Cerebellar cortex (tissue), 1 donor: ENCODE measurements around the gene ZBED3.
"Not testable (repeated sequence)": the region's sequence is repeated elsewhere in the genome, so short reads cannot be mapped to it uniquely, and the experiment has no call there.

Experiments
- DNase-seq: peaks from one replicate; pipeline ENCODE4 v3.0.0-alpha.2; 2015; ENCODE audit warnings: low spot score

Gene ZBED3, protein sequence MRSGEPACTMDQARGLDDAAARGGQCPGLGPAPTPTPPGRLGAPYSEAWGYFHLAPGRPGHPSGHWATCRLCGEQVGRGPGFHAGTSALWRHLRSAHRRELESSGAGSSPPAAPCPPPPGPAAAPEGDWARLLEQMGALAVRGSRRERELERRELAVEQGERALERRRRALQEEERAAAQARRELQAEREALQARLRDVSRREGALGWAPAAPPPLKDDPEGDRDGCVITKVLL

DNA sequence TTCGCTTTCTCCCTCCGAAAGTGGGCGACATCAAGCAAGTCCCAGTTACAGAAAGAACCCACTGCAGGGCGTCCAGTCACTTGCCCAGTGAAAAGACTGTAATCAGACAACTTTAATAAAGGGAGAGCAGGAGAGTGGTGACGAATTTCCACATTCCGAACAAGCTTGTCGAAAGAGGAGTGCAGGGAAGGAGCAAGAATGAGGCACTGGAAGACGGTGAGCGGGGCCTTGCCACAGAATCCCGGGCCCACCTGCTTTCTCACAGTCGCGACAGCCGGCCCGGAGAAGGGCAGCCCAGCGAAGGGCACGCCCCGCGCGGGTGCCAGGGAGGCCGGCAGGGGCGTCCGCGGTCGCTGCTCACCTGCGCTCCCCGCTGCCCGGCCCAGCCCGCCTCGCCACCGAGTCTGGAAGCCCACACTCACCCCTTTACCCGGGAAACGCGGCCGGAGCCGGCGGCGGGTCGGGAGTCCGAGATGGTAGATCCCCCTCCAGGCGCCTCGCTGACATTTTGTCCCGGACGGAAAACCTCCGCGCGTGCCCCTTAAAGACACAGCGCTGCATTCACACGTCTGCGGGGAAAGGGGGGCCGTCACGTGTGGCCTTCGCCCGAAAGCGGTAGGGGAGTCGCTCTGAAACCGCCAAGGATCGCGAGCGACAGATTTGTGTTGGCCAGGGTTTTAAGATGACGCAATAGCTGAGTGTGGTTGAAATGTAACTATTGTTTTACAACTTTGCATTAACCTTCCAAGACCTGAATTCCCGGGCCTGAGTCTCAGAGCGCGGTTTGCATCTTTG, at the start of gene ZBED3:
Gene ZBED3 (minus strand): TSS at position 597 of the 795 bp plus-strand sequence. CDS start 9,407 bp downstream, outside the sequence.
- DNase-seq: peak; percentile 86

DNA sequence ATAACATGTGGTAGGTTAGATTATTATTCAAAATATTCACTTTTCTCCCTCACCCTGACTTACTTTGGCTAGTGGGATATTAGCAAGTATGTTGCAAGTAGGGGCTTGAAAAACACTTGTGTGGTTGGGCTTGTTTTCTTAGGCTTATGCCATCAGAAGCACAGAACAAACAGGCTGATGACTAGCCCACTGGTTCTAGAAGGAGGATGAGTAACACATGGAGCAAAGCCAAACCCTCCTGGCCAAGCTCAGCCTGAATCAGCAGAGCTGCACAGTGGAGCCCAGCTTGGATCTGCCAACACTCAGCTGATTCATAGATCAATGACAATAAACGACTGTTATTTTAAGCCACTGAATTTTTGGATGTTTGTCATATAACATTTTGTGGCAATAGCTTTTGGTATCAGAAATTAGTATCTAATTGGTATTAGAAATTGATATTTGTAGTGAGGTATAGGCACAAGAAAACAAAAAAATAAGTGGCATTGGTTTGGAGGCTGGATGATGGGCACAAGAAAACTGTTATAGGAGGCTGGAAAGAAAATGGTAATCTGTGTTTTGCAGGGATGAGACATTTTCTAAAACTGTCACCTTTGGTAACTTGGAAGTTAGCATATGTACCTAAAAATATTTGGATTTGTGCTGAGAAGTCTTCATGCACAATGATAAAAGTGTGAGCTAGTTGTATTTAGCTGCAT, 46.1 kb upstream of the ZBED3 start:
- peak; percentile 38 for DNase-seq

DNA sequence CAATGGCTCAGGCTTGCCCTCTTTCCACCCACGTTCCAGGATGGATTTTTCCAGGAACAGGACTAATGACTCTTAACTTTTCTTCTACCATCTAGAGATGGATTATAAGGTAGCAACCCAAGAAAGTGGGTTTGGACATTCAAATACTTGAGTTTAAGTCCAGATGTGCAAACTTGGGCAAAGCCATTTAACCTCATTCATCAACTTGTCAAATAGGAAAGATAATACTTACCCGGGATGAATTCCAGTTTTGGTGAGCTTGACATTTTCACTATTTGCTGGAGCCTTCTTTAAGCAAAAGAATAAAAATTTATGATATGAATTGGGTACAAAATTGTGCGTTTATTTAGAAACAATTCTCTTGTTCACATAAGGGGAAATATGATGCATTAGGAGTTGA, 44.3 kb upstream of the ZBED3 start:
- no peak for DNase-seq

GRCh38 chr5:77129391-77129990, 42.4 kb upstream of the ZBED3 start:
- DNase-seq: peak; percentile 32

DNA sequence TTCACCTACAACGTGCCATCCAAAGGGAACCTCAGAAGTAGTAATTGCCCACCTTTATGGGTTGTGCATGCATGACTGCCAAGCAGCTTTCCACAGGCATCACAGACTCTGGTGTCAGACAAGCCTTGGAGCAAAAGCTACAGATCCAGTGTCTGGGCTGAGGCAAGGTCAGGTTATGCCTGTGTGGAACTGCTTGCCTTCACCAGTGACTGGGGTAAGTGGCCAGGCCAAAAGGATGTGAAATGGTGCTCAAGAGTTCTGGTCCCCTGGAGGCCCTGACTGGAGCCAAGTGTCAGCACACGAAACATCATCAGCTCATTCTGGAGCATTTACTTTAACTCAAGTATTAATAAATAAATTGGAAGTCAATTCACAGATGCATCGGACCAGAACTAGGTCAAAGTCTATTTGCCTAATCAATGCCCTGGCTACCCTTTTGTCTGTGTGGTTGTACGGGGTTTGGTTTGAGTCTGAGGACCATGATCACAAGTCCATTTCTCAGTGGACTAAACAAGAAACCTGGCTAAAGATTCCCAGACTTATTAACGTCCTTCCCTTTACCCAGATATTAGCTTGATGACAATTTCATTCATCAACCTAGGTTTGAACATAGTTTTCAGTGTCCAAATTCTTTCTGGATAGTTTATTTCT, 41.5 kb upstream of the ZBED3 start:
- DNase-seq: no peak

- no peak for DNase-seq
These were observed 36.0 kb upstream of the ZBED3 start for GRCh38 chr5:77123057-77123456.

DNA sequence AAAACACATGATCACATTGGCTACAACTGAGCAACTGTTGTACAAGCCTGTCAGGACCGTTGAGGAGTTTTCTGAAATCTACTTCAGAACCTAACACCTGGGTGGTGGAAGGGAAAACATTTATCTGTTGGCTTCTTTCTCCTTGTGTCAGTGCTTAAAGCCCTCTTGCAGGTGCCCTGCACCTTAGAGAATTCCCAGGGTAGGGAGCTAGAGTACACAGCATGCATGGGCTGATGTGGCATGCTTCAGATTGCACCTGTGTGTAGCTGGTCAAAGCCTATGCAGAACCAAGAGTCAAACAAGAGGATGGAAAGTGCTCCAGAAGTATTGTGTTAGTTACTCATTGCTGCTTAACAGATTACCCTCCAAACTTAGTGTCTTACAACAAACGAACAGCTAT, 33.6 kb upstream of the ZBED3 start:
- DNase-seq: no peak

GRCh38 chr5:77120086-77120485, 33.0 kb upstream of the ZBED3 start:
- no peak for DNase-seq

GRCh38 chr5:77117161-77117560, 30.1 kb upstream of the ZBED3 start:
- no peak for DNase-seq

DNA sequence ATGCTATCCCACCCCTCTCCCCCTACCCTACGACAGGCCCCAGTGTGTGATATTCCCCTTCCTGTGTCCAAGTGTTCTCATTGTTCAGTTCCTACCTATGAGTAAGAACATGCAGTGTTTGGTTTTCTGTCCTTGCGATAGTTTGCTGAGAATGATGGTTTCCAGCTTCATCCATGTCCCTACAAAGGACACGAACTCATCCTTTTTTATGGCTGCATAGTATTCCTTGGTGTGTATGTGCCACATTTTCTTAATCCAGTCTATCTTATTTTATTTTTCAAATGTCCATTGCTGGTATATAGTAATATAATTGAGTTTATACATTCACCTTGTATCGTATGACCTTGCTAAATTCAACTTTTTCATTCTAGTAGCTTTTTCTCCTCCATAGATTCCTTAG, 19.9 kb upstream of the ZBED3 start:
- DNase-seq: not testable (repeated sequence)

GRCh38 chr5:77104813-77105212, 17.7 kb upstream of the ZBED3 start:
- DNase-seq: no peak

- no peak for DNase-seq
These were observed 16.4 kb upstream of the ZBED3 start for GRCh38 chr5:77103457-77103856.

DNA sequence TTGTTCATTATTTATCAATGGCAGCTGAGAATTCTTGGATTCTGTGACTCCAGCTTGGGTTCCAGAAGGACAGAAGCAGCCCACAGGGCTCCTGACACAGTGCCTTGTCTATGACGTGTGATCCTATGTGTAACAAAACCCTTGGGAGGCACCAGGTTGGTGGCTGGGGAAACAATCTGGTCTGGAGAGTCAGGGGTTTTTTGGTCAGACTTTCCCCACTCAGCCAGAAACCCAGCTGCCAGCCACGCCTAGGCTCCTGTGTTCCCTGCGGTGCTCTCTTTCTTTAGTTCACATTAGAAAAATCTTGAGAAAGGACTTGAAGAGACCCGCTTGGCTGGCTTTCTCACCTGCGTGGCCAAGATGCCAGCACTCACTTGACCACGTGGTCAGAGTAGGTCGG, 15.5 kb upstream of the ZBED3 start:
- no peak for DNase-seq

DNA sequence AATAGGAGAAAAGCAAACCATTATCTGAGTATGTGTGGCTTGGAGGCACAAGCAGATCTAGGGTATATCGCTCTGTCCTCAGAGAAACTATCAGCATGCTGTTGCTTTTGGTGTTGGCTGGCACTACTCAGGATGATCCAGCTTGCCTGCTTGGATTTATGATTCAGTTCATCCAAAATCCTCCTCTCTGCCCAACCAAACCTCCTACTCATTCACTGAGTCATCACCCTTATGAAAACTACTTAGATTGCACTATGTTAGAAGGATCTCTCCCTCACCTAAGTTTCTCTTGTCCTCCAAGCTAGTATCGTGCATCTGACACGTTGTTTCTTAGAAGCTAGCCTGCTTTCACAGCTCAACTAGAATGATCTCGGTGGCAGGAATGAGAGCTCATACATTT, 14.2 kb upstream of the ZBED3 start:
- no peak for DNase-seq

DNA sequence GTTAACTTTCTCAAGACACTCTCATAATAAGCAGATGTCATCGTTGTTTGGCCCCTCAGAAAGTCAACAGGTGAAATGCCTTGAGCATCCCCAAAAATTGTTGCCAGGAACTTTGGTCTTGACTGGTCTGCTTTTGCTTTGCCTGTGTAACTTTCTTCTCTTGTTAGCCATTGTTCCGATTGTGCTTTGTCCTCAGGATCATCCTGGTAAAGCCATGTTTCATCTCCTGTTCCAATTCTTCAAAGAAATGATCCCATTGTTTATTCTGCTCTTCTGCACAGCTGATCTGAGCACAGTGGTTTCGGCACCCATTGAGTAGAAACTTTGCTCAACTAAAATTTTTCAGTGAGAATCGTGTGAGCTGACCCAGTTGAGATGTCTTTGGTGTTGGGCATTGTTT, 8.1 kb upstream of the ZBED3 start:
- DNase-seq: no peak

- peak; percentile 64 for DNase-seq
These were observed 588 bp upstream of the ZBED3 start for GRCh38 chr5:77087484-77088261.

- no peak for DNase-seq
These were observed 757 bp downstream of the ZBED3 start for GRCh38 chr5:77086368-77086688.

- no peak for DNase-seq
These were observed 4.0 kb downstream of the ZBED3 start for GRCh38 chr5:77083088-77083487.

GRCh38 chr5:77082280-77082679, 4.8 kb downstream of the ZBED3 start:
- no peak for DNase-seq

GRCh38 chr5:77080905-77081304, 6.2 kb downstream of the ZBED3 start:
- DNase-seq: no peak

DNA sequence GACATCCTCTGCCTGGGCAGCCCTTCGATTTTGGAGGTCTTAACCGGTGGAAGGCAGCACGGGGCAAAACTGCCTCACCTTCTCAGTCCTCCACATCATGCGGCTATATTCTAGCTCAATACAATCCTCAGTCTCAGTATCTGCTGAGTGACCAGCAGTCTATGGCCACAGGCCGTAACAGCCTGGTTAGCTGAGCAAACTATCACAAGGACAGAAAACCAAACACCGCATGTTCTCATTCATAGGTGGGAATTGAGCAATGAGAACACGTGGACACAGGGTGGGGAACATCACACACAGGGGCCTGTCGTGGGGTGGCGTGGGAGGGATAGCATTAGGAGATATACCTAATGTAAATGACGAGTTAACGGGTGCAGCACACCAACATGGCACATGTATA, 6.6 kb downstream of the ZBED3 start:
- DNase-seq: not testable (repeated sequence)

DNA sequence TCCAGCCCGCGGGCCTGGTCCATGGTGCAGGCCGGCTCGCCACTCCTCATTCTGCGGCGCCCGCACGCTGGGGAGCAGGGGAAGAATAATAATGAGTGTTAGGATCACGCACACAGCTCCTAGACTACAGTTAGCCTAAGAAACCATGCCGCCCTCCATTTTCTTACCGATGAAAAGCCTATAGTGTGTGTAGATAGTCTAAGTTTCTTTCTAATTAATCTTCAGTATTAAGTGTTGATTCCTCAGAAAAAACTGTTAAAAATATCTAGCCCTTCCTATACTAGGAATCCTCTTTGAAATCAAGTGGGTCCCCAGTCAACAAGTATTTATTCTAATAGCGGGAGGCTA, 9.3 kb downstream of the ZBED3 start:
- DNase-seq: no peak
